Measurements from ENCODE around the gene CHST11. TPM values are rescaled to one million over a fixed set of nuclear protein-coding genes. Genes with fewer than 3 reads are reported as not detected.

The CHST11 gene
- total RNA-seq, 2 donors from 2014 or later, result 4.6 to 14.5 TPM

GRCh38 chr12:104510873-104511440 is 54.2 kb downstream of the CHST11 start:
- H3K27ac ChIP-seq, result no peak overlapping the region
- DNase-seq (no peak), ATAC-seq (no peak)
- 64 to 67% methylated on average over 2 of the region's 2 CpGs for WGBS, 2 donors
- peaks cover 14% of the 10 kb centered on the region for H3K4me1 ChIP-seq
- H3K4me3 ChIP-seq, result no peak overlapping the region
- H3K36me3 ChIP-seq (replicated peaks in 1 of 2; ENCODE audit: insufficient read depth in 1 of 2, low read depth in 2 of 2), result no peaks in the 10 kb centered on the region
- no peak for TF ChIP-seq POLR2A (IDR thresholded peaks at IDR 0.05)
- TF ChIP-seq CTCF (IDR thresholded peaks at IDR 0.05), result no peak
- H3K27me3 ChIP-seq, result no peaks in the 10 kb centered on the region
- H3K9me3 ChIP-seq, result no peaks in the 10 kb centered on the region
- intact Hi-C loops (cut with DNase I), result no loop called here

GRCh38 chr12:104513681-104514080 is 56.9 kb downstream of the CHST11 start:
- no peak overlapping the region for H3K4me3 ChIP-seq
- DNase-seq, result no peak
- no peak for TF ChIP-seq POLR2A (IDR thresholded peaks at IDR 0.05)
- no peak for TF ChIP-seq CTCF (IDR thresholded peaks at IDR 0.05)
- H3K27me3 ChIP-seq, result no peaks in the 10 kb centered on the region
- intact Hi-C loops (cut with DNase I), result no loop called here
- H3K36me3 ChIP-seq (replicated peaks in 1 of 2; ENCODE audit: insufficient read depth in 1 of 2, low read depth in 2 of 2), result no peaks in the 10 kb centered on the region
- no peaks in the 10 kb centered on the region for H3K9me3 ChIP-seq
- no peaks in the 10 kb centered on the region for H3K4me1 ChIP-seq
- WGBS, 2 donors, result 92% methylated on average over 6 of the region's 6 CpGs
- no peak overlapping the region for H3K27ac ChIP-seq
- no peak for ATAC-seq

- TF ChIP-seq CTCF (IDR thresholded peaks at IDR 0.05) (no peak), POLR2A (IDR thresholded peaks at IDR 0.05) (no peak)
- Histone ChIP-seq H3K27me3 (no peaks in the 10 kb centered on the region), H3K4me1 (no peaks in the 10 kb centered on the region), H3K4me3 (no peak overlapping the region), H3K36me3 (replicated peaks in 1 of 2; ENCODE audit: insufficient read depth in 1 of 2, low read depth in 2 of 2) (no peaks in the 10 kb centered on the region), H3K9me3 (no peaks in the 10 kb centered on the region), H3K27ac (no peak overlapping the region)
- DNase-seq, result no peak
- no peak for ATAC-seq
- intact Hi-C loops (cut with DNase I), result no loop called here
- WGBS, 2 donors, result 88 to 96% methylated on average over 9 of the region's 9 CpGs
Observed at GRCh38 chr12:104514092-104514810, 57.5 kb downstream of the CHST11 start.

- no peaks in the 10 kb centered on the region for H3K36me3 ChIP-seq (replicated peaks in 1 of 2; ENCODE audit: insufficient read depth in 1 of 2, low read depth in 2 of 2)
- H3K9me3 ChIP-seq, result no peaks in the 10 kb centered on the region
- DNase-seq (no peak), ATAC-seq (no peak)
- H3K4me1 ChIP-seq, result no peaks in the 10 kb centered on the region
- no peak overlapping the region for H3K4me3 ChIP-seq
- no peak for TF ChIP-seq POLR2A (IDR thresholded peaks at IDR 0.05)
- no peak for TF ChIP-seq CTCF (IDR thresholded peaks at IDR 0.05)
- no peaks in the 10 kb centered on the region for H3K27me3 ChIP-seq
- H3K27ac ChIP-seq, result no peak overlapping the region
- intact Hi-C loops (cut with DNase I), result no loop called here
- WGBS, 2 donors, result 12 to 14% methylated on average over 1 of the region's 1 CpG
Observed at GRCh38 chr12:104515899-104516298, 59.2 kb downstream of the CHST11 start.

- Histone ChIP-seq H3K27me3 (no peaks in the 10 kb centered on the region), H3K4me1 (no peaks in the 10 kb centered on the region), H3K4me3 (no peak overlapping the region), H3K36me3 (replicated peaks in 1 of 2; ENCODE audit: insufficient read depth in 1 of 2, low read depth in 2 of 2) (no peaks in the 10 kb centered on the region), H3K9me3 (no peaks in the 10 kb centered on the region), H3K27ac (no peak overlapping the region)
- DNase-seq (no peak), ATAC-seq (no peak)
- WGBS, 2 donors, result 88 to 90% methylated on average over 1 of the region's 1 CpG
- TF ChIP-seq POLR2A (IDR thresholded peaks at IDR 0.05), result no peak
- intact Hi-C loops (cut with DNase I), result no loop called here
Observed at GRCh38 chr12:104516821-104517220, 60.1 kb downstream of the CHST11 start.
